Small intestine (tissue), 7 donors: ENCODE data around the gene RDH11. TPM values are rescaled to one million over a fixed set of nuclear protein-coding genes. Genes with fewer than 3 reads are reported as not detected.
A peak's percentile ranks its signal among the peaks of the same experiment; 100 is the strongest.
"Not testable (repeated sequence)": the region's sequence is repeated elsewhere in the genome, so short reads cannot be mapped to it uniquely, and the experiment has no call there.

Source experiments
- DNase-seq, 2 donors: peaks; one replicate each; pipeline versions ENCODE4 v3.0.0 to v3.0.0-alpha.2; 2013
- FAIRE-seq: peaks from 2 replicates; lab custom pipeline; 2012; peaks lifted over from hg19 to GRCh38; lab: Jason Lieb, UNC
- H3K27ac ChIP-seq, 3 donors: one replicate each; pipeline ENCODE4 v1.5.1; 2013; ENCODE audit warnings: low read length in 2 of 3, mild to moderate bottlenecking in 2 of 3, control low read depth in 1 of 3, inconsistent platforms in 1 of 3, low read depth in 1 of 3, moderate library complexity in 1 of 3
- H3K27me3 ChIP-seq, 3 donors: one replicate each; pipeline ENCODE4 v1.6.1; 2013; ENCODE audit warnings: low read length in 3 of 3, inconsistent platforms in 1 of 3; ENCODE audit not compliant: control insufficient read depth in 3 of 3, insufficient read depth in 3 of 3
- H3K36me3 ChIP-seq, 3 donors: one replicate each; pipeline ENCODE4 v1.6.1; 2013; ENCODE audit warnings: low read length in 3 of 3, inconsistent platforms in 1 of 3, low read depth in 1 of 3, mild to moderate bottlenecking in 1 of 3, moderate library complexity in 1 of 3; ENCODE audit not compliant: control insufficient read depth in 3 of 3, insufficient read depth in 2 of 3
- H3K4me1 ChIP-seq, 3 donors: one replicate each; pipeline ENCODE4 v1.6.1; 2013; ENCODE audit warnings: low read length in 2 of 3, inconsistent platforms in 1 of 3, low read depth in 1 of 3, mild to moderate bottlenecking in 1 of 3, moderate library complexity in 1 of 3; ENCODE audit not compliant: control insufficient read depth in 3 of 3, insufficient read depth in 2 of 3
- H3K4me3 ChIP-seq, 3 donors: one replicate each; pipeline ENCODE4 v1.5.1; 2013; ENCODE audit warnings: low read length in 3 of 3, control low read depth in 1 of 3, inconsistent platforms in 1 of 3, low read depth in 1 of 3, mild to moderate bottlenecking in 1 of 3, moderate library complexity in 1 of 3
- H3K9me3 ChIP-seq, 2 donors: one replicate each; pipeline ENCODE4 v1.6.1; 2013; ENCODE audit warnings: low read depth in 1 of 2, low read length in 1 of 2; ENCODE audit not compliant: control insufficient read depth in 2 of 2, insufficient read depth in 1 of 2
- WGBS, 3 donors: extraction: QIAGEN DNeasy Blood & Tissue Kit; methylation state at CpG; one replicate each; pipeline ENCODE4 v1.1.7; 2013; 5-methylcytosine and 5-hydroxymethylcytosine counted together
- polyA plus RNA-seq, 4 donors: library from polyadenylated mRNA; stranded (reverse) in 3 of 4; unstranded in 1 of 4; fragments of 200-250 nt in 3 of 4; fragments of 120-200 nt in 1 of 4; gene quantifications; one replicate each; pipeline versions ENCODE4 v1.2.1 to v1.2.3, GENCODE V29; 2013
- donor health status: healthy with polysubstance abuse.
- donor health status: control.
- donor health status: control.
- donor health status: Bipolar disorder and iron deficiency.
- donor health status: healthy.

Gene RDH11
- polyA plus RNA-seq, 4 donors, result 5.9 to 63.8 (median 23.8) TPM

- no peaks in the 10 kb centered on the region for H3K36me3 ChIP-seq
- FAIRE-seq (no peak), DNase-seq (peak; percentile 69 to 82)
- 19 to 47% (median 33%) methylated on average over 18 to 21 of the region's 21 CpGs for WGBS, 3 donors
- H3K4me1 ChIP-seq, result peaks cover 0 to 14% (median 0%) of the 10 kb centered on the region in 3 donors
- no peak overlapping the region for H3K4me3 ChIP-seq
- H3K9me3 ChIP-seq, result peaks cover 0 to 4% of the 10 kb centered on the region in 2 donors
- H3K27ac ChIP-seq, result peak overlapping the region in 1 of 3 donors; percentile 74
- peaks cover 0 to 2% (median 0%) of the 10 kb centered on the region in 3 donors for H3K27me3 ChIP-seq
Measured at GRCh38 chr14:67729072-67729885, 33.7 kb upstream of the RDH11 start.

DNA sequence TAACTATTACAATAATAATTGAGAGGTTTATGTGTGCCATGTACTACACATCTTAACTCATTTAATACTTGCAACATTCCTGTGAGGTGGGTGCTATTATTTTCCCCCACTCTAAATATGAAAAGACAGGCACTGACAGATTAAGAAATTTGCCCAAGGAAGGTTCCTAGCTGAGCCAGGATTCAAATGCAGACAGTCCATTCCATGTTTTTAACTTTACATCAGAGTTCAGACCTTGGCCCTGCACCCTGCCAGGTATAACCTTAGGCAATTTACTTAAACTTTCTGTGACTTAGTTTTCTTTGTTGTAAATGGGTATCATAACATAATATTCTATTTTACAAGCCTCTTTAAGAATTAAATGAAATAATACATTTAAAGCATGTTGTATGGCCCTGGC is 32.7 kb upstream of the RDH11 start:
- H3K27ac ChIP-seq, result no peak overlapping the region
- no peaks in the 10 kb centered on the region for H3K36me3 ChIP-seq
- H3K4me3 ChIP-seq, result no peak overlapping the region

DNA sequence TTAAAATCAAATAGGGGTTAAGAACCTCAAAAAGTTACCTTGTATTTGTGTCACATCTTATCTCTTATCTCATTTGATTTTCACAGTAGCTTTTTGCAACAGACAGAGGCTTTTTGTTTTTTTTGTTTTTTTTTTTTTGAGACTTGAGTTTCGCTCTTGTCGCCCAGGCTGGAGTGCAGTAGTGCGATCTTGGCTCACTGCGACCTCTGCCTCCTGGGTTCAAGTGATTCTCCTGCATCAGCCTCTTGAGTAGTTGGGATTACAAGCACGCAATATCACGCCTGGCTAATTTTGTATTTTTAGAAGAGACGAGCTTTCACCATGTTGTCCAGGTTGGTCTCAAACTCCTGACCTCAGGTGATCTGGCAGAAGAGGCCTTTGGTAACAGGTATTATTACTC is 31.8 kb upstream of the RDH11 start:
- Histone ChIP-seq H3K27ac (no peak overlapping the region), H3K27me3 (peaks cover 0 to 3% (median 3%) of the 10 kb centered on the region in 3 donors), H3K4me3 (no peak overlapping the region), H3K9me3 (peaks cover 0 to 10% of the 10 kb centered on the region in 2 donors), H3K4me1 (peaks cover 0 to 14% (median 0%) of the 10 kb centered on the region in 3 donors), H3K36me3 (no peaks in the 10 kb centered on the region)
- WGBS, 3 donors, result 96 to 98% (median 96%) methylated on average over 7 of the region's 7 CpGs
- FAIRE-seq (no peak), DNase-seq (no peak)

More for the DNA sequence above, 32.7 kb upstream of the RDH11 start:
- peaks cover 0 to 14% (median 0%) of the 10 kb centered on the region in 3 donors for H3K4me1 ChIP-seq
- H3K27me3 ChIP-seq, result peaks cover 0 to 3% (median 3%) of the 10 kb centered on the region in 3 donors
- FAIRE-seq (no peak), DNase-seq (no peak)
- peaks cover 0 to 10% of the 10 kb centered on the region in 2 donors for H3K9me3 ChIP-seq

- Histone ChIP-seq H3K4me3 (no peak overlapping the region), H3K27ac (no peak overlapping the region), H3K36me3 (no peaks in the 10 kb centered on the region), H3K4me1 (peaks cover 0 to 14% (median 0%) of the 10 kb centered on the region in 3 donors), H3K27me3 (peaks cover 0 to 3% (median 3%) of the 10 kb centered on the region in 3 donors), H3K9me3 (peaks cover 0 to 10% of the 10 kb centered on the region in 2 donors)
- no peak for DNase-seq
- 79 to 90% (median 81%) methylated on average over 5 of the region's 5 CpGs for WGBS, 3 donors
- no peak for FAIRE-seq
Measured at GRCh38 chr14:67725171-67725570, 29.6 kb upstream of the RDH11 start.

DNA sequence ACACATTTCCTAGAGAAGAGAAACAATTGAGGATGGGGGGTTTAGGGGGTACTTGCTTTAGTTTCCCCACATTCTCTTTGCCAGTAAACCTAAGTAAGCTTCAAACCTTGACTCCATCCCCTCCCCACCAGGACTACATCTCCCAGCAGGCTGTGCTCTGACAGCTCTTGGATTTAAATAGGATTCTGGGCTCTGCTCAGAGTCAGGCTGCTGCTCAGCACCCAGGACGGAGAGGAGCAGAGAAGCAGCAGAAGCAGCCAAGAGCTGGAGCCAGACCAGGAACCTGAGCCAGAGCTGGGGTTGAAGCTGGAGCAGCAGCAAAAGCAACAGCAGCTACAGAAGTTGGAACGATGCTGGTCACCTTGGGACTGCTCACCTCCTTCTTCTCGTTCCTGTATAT is 26.7 kb upstream of the RDH11 start:
- no peak overlapping the region for H3K27ac ChIP-seq
- DNase-seq (no peak), FAIRE-seq (no peak)
- 27 to 55% (median 28%) methylated on average over 3 of the region's 3 CpGs for WGBS, 3 donors
- no peak overlapping the region for H3K4me3 ChIP-seq
- peaks cover 0 to 10% of the 10 kb centered on the region in 2 donors for H3K9me3 ChIP-seq
- H3K4me1 ChIP-seq, result peaks cover 0 to 4% (median 0%) of the 10 kb centered on the region in 3 donors
- H3K27me3 ChIP-seq, result peaks cover 0 to 3% (median 3%) of the 10 kb centered on the region in 3 donors
- no peaks in the 10 kb centered on the region for H3K36me3 ChIP-seq

GRCh38 chr14:67721875-67722274 is 26.3 kb upstream of the RDH11 start:
- FAIRE-seq (no peak), DNase-seq (no peak)
- no peak overlapping the region for H3K27ac ChIP-seq
- H3K27me3 ChIP-seq, result peaks cover 0 to 3% (median 3%) of the 10 kb centered on the region in 3 donors
- WGBS, 3 donors, result 70 to 74% (median 71%) methylated on average over 5 of the region's 5 CpGs
- H3K36me3 ChIP-seq, result no peaks in the 10 kb centered on the region
- peaks cover 0 to 10% of the 10 kb centered on the region in 2 donors for H3K9me3 ChIP-seq
- no peak overlapping the region for H3K4me3 ChIP-seq
- H3K4me1 ChIP-seq, result peaks cover 0 to 4% (median 0%) of the 10 kb centered on the region in 3 donors

GRCh38 chr14:67719866-67720265 is 24.3 kb upstream of the RDH11 start:
- FAIRE-seq (no peak), DNase-seq (peak in 1 of 2 donors; percentile 57)
- Histone ChIP-seq H3K27ac (no peak overlapping the region), H3K9me3 (peaks cover 0 to 6% of the 10 kb centered on the region in 2 donors), H3K27me3 (peaks cover 0 to 3% (median 3%) of the 10 kb centered on the region in 3 donors), H3K4me1 (peaks cover 0 to 4% (median 0%) of the 10 kb centered on the region in 3 donors), H3K4me3 (no peak overlapping the region), H3K36me3 (no peaks in the 10 kb centered on the region)
- 7 to 30% (median 19%) methylated on average over 2 of the region's 2 CpGs for WGBS, 3 donors

DNA sequence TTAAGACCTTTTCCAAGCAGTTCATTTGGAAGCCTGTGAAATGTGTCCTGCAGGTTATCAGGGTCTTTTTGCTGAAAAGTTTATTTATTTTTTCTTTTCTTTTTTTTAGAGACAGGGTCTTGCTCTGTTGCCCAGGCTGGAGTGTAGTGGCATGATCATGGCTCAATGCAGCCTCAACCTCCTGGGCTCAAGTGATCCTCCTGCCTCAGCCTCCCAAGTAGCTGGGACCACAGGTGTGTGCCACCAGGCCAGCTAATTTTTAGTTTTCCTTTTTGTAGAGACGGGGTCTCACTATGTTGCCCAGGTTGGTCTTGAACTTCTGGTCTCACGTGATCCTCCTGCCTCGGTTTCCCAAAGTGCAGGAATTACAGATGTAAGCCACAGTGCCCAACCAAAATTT is 23.8 kb upstream of the RDH11 start:
- not testable (repeated sequence) for DNase-seq, H3K4me3 ChIP-seq, H3K36me3 ChIP-seq, H3K27me3 ChIP-seq, H3K9me3 ChIP-seq, FAIRE-seq, H3K4me1 ChIP-seq, H3K27ac ChIP-seq
- 85 to 90% (median 87%) methylated on average over 3 of the region's 3 CpGs for WGBS, 3 donors
